ENCODE results near the gene TNFAIP6.
"Not testable (repeated sequence)": the region's sequence is repeated elsewhere in the genome, so short reads cannot be mapped to it uniquely, and the experiment has no call there.

DNA sequence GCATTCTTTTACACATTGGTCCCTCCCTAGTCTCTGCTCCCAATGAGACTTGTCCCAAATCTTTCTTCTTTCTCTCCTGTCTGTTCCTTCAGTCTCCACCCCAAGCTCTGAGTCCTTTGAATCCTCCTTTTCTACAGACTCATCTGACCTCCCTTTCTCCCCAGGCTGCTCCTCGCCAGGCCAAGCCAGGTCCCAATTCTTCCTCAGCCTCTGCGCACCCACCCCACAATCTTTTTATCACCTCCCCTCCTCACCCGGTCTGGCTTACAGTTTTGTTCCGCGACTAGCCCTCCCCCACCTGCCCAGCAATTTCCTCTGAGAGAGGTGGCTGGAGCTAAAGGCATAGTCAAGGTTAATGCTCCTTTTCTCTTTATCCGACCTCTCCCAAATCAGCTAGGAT is 47.1 kb upstream of the TNFAIP6 start:
- TF ChIP-seq, protein P1, sequence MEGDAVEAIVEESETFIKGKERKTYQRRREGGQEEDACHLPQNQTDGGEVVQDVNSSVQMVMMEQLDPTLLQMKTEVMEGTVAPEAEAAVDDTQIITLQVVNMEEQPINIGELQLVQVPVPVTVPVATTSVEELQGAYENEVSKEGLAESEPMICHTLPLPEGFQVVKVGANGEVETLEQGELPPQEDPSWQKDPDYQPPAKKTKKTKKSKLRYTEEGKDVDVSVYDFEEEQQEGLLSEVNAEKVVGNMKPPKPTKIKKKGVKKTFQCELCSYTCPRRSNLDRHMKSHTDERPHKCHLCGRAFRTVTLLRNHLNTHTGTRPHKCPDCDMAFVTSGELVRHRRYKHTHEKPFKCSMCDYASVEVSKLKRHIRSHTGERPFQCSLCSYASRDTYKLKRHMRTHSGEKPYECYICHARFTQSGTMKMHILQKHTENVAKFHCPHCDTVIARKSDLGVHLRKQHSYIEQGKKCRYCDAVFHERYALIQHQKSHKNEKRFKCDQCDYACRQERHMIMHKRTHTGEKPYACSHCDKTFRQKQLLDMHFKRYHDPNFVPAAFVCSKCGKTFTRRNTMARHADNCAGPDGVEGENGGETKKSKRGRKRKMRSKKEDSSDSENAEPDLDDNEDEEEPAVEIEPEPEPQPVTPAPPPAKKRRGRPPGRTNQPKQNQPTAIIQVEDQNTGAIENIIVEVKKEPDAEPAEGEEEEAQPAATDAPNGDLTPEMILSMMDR (IDR thresholded peaks at IDR 0.05; ENCODE audit: poor library complexity, severe bottlenecking) = not testable (repeated sequence)
- not testable (repeated sequence) for TF ChIP-seq POLR2AphosphoS5 (IDR thresholded peaks at IDR 0.05); EZH2 (IDR thresholded peaks at IDR 0.05; ENCODE audit: borderline replicate concordance, insufficient read depth, low read length, poor library complexity, severe bottlenecking); TAF1 (IDR thresholded peaks at IDR 0.05; ENCODE audit: low read depth); EP300 (conservative IDR thresholded peaks at IDR 0.05; ENCODE audit: poor library complexity, severe bottlenecking); MXI1 (conservative IDR thresholded peaks at IDR 0.05; ENCODE audit: poor library complexity, severe bottlenecking)

All from neural cell (in vitro differentiated cells).